ENCODE measurements around the gene TTC7B.

- TF ChIP-seq GATA3 (IDR thresholded peaks at IDR 0.05; ENCODE audit: low read depth, low read length) (no peak), GATA2 (IDR thresholded peaks at IDR 0.05; ENCODE audit: low read depth, low read length) (no peak)
Observed at GRCh38 chr14:90753456-90754005, 62.7 kb downstream of the TTC7B start.
